ENCODE results near the gene NEIL1. TPM values are rescaled to one million over a fixed set of nuclear protein-coding genes. Genes with fewer than 3 reads are reported as not detected.
"Not testable (repeated sequence)": the region's sequence is repeated elsewhere in the genome, so short reads cannot be mapped to it uniquely, and the experiment has no call there.

Gene NEIL1
- total RNA-seq, 1 experiment from 2014 or later, result 12.3 TPM

- no peak overlapping the region for H3K4me3 Mint-ChIP-seq (ENCODE audit: unreplicated experiment)
Measured at GRCh38 chr15:75338661-75339240, 8.1 kb upstream of the NEIL1 start.

GRCh38 chr15:75339531-75340240 lies 7.2 kb upstream of the NEIL1 start:
- no peak for TF ChIP-seq CTCF (IDR thresholded peaks at IDR 0.05; ENCODE audit: insufficient read depth in 1 of 2, low read depth in 1 of 2, low read length in 1 of 2, severe bottlenecking in 1 of 2, unreplicated experiment in 1 of 2)
- no peak overlapping the region for H3K4me3 Mint-ChIP-seq (ENCODE audit: unreplicated experiment)
- peaks cover 7% of the 10 kb centered on the region for H3K36me3 Mint-ChIP-seq (ENCODE audit: insufficient read depth, unreplicated experiment)
- BruUV-seq (replicated peaks), result TSS peak; percentile 29
- no peaks in the 10 kb centered on the region for H3K9me3 Mint-ChIP-seq (ENCODE audit: unreplicated experiment)
- Histone ChIP-seq H3K4me1 (no peaks in the 10 kb centered on the region; the same call in 1 of the 2 replicates), H3K4me3 (ENCODE audit: low read depth, low read length) (no peak overlapping the region), H3K27me3 (replicated peaks; ENCODE audit: control insufficient read depth, insufficient read depth, low read length) (no peaks in the 10 kb centered on the region), H3K36me3 (ENCODE audit: control insufficient read depth, insufficient read depth, low read length) (no peaks in the 10 kb centered on the region), H3K9me3 (no peaks in the 10 kb centered on the region)
- no peaks in the 10 kb centered on the region for H3K27me3 Mint-ChIP-seq (ENCODE audit: insufficient read depth, unreplicated experiment)
- DNase-seq, result no peak
- intact Hi-C loops (cut with micrococcal nuclease; ENCODE audit: unreplicated experiment), result no loop called here
- peaks cover 7% of the 10 kb centered on the region for H3K4me1 Mint-ChIP-seq (ENCODE audit: low read depth, unreplicated experiment)
- ChIA-PET POLR2A (no interaction called here), CTCF (no interaction called here)
- H3K27ac Mint-ChIP-seq (ENCODE audit: unreplicated experiment), result no peak overlapping the region

More at GRCh38 chr15:75338661-75339240, 8.1 kb upstream of the NEIL1 start:
- ChIA-PET CTCF (no interaction called here), POLR2A (no interaction called here)
- Histone ChIP-seq H3K36me3 (ENCODE audit: control insufficient read depth, insufficient read depth, low read length) (no peaks in the 10 kb centered on the region), H3K4me3 (ENCODE audit: low read depth, low read length) (no peak overlapping the region), H3K27me3 (replicated peaks; ENCODE audit: control insufficient read depth, insufficient read depth, low read length) (no peaks in the 10 kb centered on the region), H3K4me1 (no peaks in the 10 kb centered on the region; the same call in 1 of the 2 replicates), H3K9me3 (no peaks in the 10 kb centered on the region)
- intact Hi-C loops (cut with micrococcal nuclease; ENCODE audit: unreplicated experiment), result no loop called here
- no TSS peak for BruUV-seq (replicated peaks)
- no peak for DNase-seq
- TF ChIP-seq CTCF (IDR thresholded peaks at IDR 0.05; ENCODE audit: insufficient read depth in 1 of 2, low read depth in 1 of 2, low read length in 1 of 2, severe bottlenecking in 1 of 2, unreplicated experiment in 1 of 2), result no peak
- H3K27me3 Mint-ChIP-seq (ENCODE audit: insufficient read depth, unreplicated experiment), result no peaks in the 10 kb centered on the region
- peaks cover 7% of the 10 kb centered on the region for H3K36me3 Mint-ChIP-seq (ENCODE audit: insufficient read depth, unreplicated experiment)
- H3K9me3 Mint-ChIP-seq (ENCODE audit: unreplicated experiment), result no peaks in the 10 kb centered on the region
- no peak overlapping the region for H3K27ac Mint-ChIP-seq (ENCODE audit: unreplicated experiment)
- peaks cover 7% of the 10 kb centered on the region for H3K4me1 Mint-ChIP-seq (ENCODE audit: low read depth, unreplicated experiment)

- no peaks in the 10 kb centered on the region for H3K27me3 ChIP-seq (replicated peaks; ENCODE audit: control insufficient read depth, insufficient read depth, low read length)
- H3K4me1 ChIP-seq, result no peaks in the 10 kb centered on the region
- H3K9me3 ChIP-seq, result no peaks in the 10 kb centered on the region
- Mint-ChIP-seq H3K4me1 (ENCODE audit: low read depth, unreplicated experiment) (no peaks in the 10 kb centered on the region), H3K9me3 (ENCODE audit: unreplicated experiment) (no peaks in the 10 kb centered on the region), H3K4me3 (ENCODE audit: unreplicated experiment) (no peak overlapping the region), H3K27me3 (ENCODE audit: insufficient read depth, unreplicated experiment) (peaks cover 4% of the 10 kb centered on the region), H3K36me3 (ENCODE audit: insufficient read depth, unreplicated experiment) (peaks cover 2% of the 10 kb centered on the region), H3K27ac (ENCODE audit: unreplicated experiment) (no peak overlapping the region)
- H3K36me3 ChIP-seq (ENCODE audit: control insufficient read depth, insufficient read depth, low read length), result no peaks in the 10 kb centered on the region
- ChIA-PET POLR2A (no interaction called here), CTCF (no interaction called here)
- TF ChIP-seq CTCF (IDR thresholded peaks at IDR 0.05; ENCODE audit: insufficient read depth in 1 of 2, low read depth in 1 of 2, low read length in 1 of 2, severe bottlenecking in 1 of 2, unreplicated experiment in 1 of 2), result no peak
- DNase-seq, result no peak
- BruUV-seq (replicated peaks), result no TSS peak
- intact Hi-C loops (cut with micrococcal nuclease; ENCODE audit: unreplicated experiment), result no loop called here
- no peak overlapping the region for H3K4me3 ChIP-seq (ENCODE audit: low read depth, low read length)
Measured at GRCh38 chr15:75342221-75342620, 4.6 kb upstream of the NEIL1 start.

- H3K9me3 ChIP-seq; H3K9me3 Mint-ChIP-seq (ENCODE audit: unreplicated experiment); H3K36me3 ChIP-seq (ENCODE audit: control insufficient read depth, insufficient read depth, low read length); H3K4me1 Mint-ChIP-seq (ENCODE audit: low read depth, unreplicated experiment); H3K4me1 ChIP-seq; H3K4me3 Mint-ChIP-seq (ENCODE audit: unreplicated experiment); H3K27me3 ChIP-seq (replicated peaks; ENCODE audit: control insufficient read depth, insufficient read depth, low read length); H3K4me3 ChIP-seq (ENCODE audit: low read depth, low read length); H3K27ac Mint-ChIP-seq (ENCODE audit: unreplicated experiment); BruUV-seq (replicated peaks); POLR2A ChIA-PET; intact Hi-C loops (cut with micrococcal nuclease; ENCODE audit: unreplicated experiment); H3K36me3 Mint-ChIP-seq (ENCODE audit: insufficient read depth, unreplicated experiment); CTCF ChIA-PET; DNase-seq; H3K27me3 Mint-ChIP-seq (ENCODE audit: insufficient read depth, unreplicated experiment): not testable (repeated sequence)
Measured at GRCh38 chr15:75343953-75344352, 2.9 kb upstream of the NEIL1 start.

All from Caco-2 (cell line).